ENCODE results near the gene STOX2.

GRCh38 chr4:184007891-184008290, 102.8 kb downstream of the STOX2 start:
- no peak for TF ChIP-seq CTCF (IDR thresholded peaks at IDR 0.05)
- TF ChIP-seq POLR2A (IDR thresholded peaks at IDR 0.05), result no peak

Measured in Peyer's patch (tissue), 4 donors.